ENCODE results near the gene MALSU1.

MALSU1 gene

GRCh38 chr7:23336799-23337283 lies 37.7 kb downstream of the MALSU1 start:
- DNase-seq, result no peak

GRCh38 chr7:23337374-23337773 lies 38.2 kb downstream of the MALSU1 start:
- DNase-seq, result no peak

GRCh38 chr7:23338439-23338838 lies 39.3 kb downstream of the MALSU1 start:
- no peak for DNase-seq

GRCh38 chr7:23338863-23339262 lies 39.7 kb downstream of the MALSU1 start:
- no peak for DNase-seq

GRCh38 chr7:23341846-23342598 lies 42.9 kb downstream of the MALSU1 start:
- no peak for DNase-seq

- DNase-seq, result no peak
Observed at GRCh38 chr7:23343102-23343501, 44.0 kb downstream of the MALSU1 start.

- DNase-seq, result no peak
Observed at GRCh38 chr7:23343806-23344475, 44.8 kb downstream of the MALSU1 start.

GRCh38 chr7:23345601-23346000 lies 46.5 kb downstream of the MALSU1 start:
- DNase-seq, result no peak

- DNase-seq, result no peak
Observed at GRCh38 chr7:23346316-23346715, 47.2 kb downstream of the MALSU1 start.

GRCh38 chr7:23347033-23347681 lies 48.0 kb downstream of the MALSU1 start:
- DNase-seq, result no peak

GRCh38 chr7:23347682-23348180 lies 48.6 kb downstream of the MALSU1 start:
- no peak for DNase-seq

GRCh38 chr7:23349484-23350157 lies 50.5 kb downstream of the MALSU1 start:
- no peak for DNase-seq

GRCh38 chr7:23350466-23350865 lies 51.3 kb downstream of the MALSU1 start:
- no peak for DNase-seq

GRCh38 chr7:23353172-23353571 lies 54.0 kb downstream of the MALSU1 start:
- peak; percentile 59 for DNase-seq

- DNase-seq, result no peak
Observed at GRCh38 chr7:23356168-23356567, 57.0 kb downstream of the MALSU1 start.

GRCh38 chr7:23356726-23357125 lies 57.6 kb downstream of the MALSU1 start:
- no peak for DNase-seq

- no peak for DNase-seq
Observed at GRCh38 chr7:23357190-23358093, 58.3 kb downstream of the MALSU1 start.

- no peak for DNase-seq
Observed at GRCh38 chr7:23358152-23358674, 59.1 kb downstream of the MALSU1 start.

All from NCI-H526 treated with DMSO at 0.1 percent for 48 hours (cell line).